Peyer's patch (tissue), 4 donors: Measurements from ENCODE around the gene OSBPL5. TPM values are rescaled to one million over a fixed set of nuclear protein-coding genes. Genes with fewer than 3 reads are reported as not detected.

Experiments
- DNase-seq, 3 donors: peaks; one replicate each; pipeline ENCODE4 v3.0.0-alpha.2; 2017 to 2019
- H3K27ac ChIP-seq, 4 donors: fragments of 200-600 bp; sonication (generic); one replicate each; pipeline ENCODE4 v1.5.1; 2016 to 2019
- H3K27me3 ChIP-seq, 2 donors: fragments of 200-600 bp; sonication (generic); one replicate each; pipeline ENCODE4 v1.5.1; 2019
- H3K36me3 ChIP-seq, 3 donors: fragments of 200-600 bp; sonication (generic); one replicate each; pipeline ENCODE4 v1.5.1; 2016 to 2019
- H3K4me1 ChIP-seq, 4 donors: fragments of 200-600 bp; sonication (generic); one replicate each; pipeline ENCODE4 v1.5.1; 2016 to 2019
- H3K4me3 ChIP-seq, 4 donors: fragments of 200-600 bp; sonication (generic); 1 replicate in 3 of 4; 2 replicates in 1 of 4; pipeline ENCODE4 v1.5.1; 2016 to 2019; ENCODE audit warnings: mild to moderate bottlenecking in 1 of 4
- H3K9me3 ChIP-seq, 4 donors: fragments of 200-600 bp; sonication (generic); one replicate each; pipeline ENCODE4 v1.5.1; 2016 to 2019; ENCODE audit warnings: mild to moderate bottlenecking in 1 of 4
- CTCF ChIP-seq, 6 experiments: fragments of 450-650 bp in 4 of 6; fragments of 200-600 bp in 2 of 6; sonication (generic) in 1 of 6; IDR thresholded peaks; one replicate each; pipeline ENCODE4 v1.5.1; 2017 to 2019; ENCODE audit warnings: antibody characterized with exemption in 6 of 6, mild to moderate bottlenecking in 3 of 6, moderate library complexity in 1 of 6
- POLR2A ChIP-seq, 2 donors: fragments of 450-650 bp; IDR thresholded peaks; one replicate each; pipeline ENCODE4 v1.5.1; 2017; ENCODE audit warnings: antibody characterized with exemption in 2 of 2, mild to moderate bottlenecking in 2 of 2, moderate library complexity in 2 of 2
- total RNA-seq, 4 donors: library from RNA; depleted of rRNA; stranded (reverse); fragments of >200 nt; gene quantifications; one replicate each; pipeline ENCODE4 v1.1.0, GENCODE V29; 2016

The OSBPL5 gene
- total RNA-seq, 4 donors from 2014 or later, result 39.8 to 110 (median 73.2) TPM

DNA sequence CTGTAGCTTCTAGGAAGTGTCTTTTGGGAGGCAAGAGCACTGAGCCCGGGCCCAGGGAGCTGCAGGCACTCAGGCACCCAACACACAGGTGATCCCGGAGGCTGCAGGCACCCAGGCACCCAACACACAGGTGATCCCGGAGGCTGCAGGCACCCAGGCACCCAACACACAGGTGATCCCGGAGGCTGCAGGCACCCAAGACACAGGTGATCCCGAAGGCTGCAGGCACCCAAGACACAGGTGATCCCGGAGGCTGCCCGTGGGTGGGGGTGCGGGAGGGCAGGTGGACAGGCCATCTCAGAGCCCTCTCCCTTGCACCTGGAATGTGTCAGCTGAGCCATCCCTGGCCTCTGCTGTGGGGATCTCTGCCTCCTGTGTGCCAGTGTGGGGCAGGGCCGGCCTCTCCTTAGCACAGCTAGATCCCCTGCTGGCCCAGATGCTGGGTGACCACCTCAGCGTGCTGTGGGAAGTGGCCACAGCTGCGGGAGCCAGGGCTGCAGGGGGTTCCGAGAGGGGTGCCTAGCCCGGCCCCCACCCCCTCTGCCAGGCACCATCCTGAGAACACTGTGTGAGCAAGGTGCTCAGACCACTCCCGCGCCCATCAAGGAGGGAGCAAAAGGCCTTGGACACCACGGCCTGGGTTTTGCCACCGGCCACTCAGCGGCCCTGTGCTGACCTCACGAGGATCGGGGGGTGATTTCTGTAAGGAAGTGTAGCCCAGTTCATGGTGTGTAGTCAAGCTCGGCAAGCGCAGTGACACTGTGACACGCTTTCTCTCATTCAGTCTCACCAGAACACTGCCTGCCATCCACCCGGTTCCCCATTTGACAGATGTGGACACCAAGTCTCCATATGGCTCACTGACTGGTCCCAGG, 39.3 kb upstream of the OSBPL5 start:
- no peak overlapping the region for H3K27ac ChIP-seq
- H3K9me3 ChIP-seq, result no peaks in the 10 kb centered on the region
- H3K27me3 ChIP-seq, result peaks cover 0 to 9% of the 10 kb centered on the region in 2 donors
- H3K36me3 ChIP-seq, result no peaks in the 10 kb centered on the region
- TF ChIP-seq POLR2A (IDR thresholded peaks at IDR 0.05) (no peak), CTCF (IDR thresholded peaks at IDR 0.05) (no peak)
- H3K4me1 ChIP-seq, result peaks cover 0 to 15% (median 0%) of the 10 kb centered on the region in 4 donors
- DNase-seq, result peak in 1 of 3 donors; percentile 14
- no peak overlapping the region for H3K4me3 ChIP-seq

DNA sequence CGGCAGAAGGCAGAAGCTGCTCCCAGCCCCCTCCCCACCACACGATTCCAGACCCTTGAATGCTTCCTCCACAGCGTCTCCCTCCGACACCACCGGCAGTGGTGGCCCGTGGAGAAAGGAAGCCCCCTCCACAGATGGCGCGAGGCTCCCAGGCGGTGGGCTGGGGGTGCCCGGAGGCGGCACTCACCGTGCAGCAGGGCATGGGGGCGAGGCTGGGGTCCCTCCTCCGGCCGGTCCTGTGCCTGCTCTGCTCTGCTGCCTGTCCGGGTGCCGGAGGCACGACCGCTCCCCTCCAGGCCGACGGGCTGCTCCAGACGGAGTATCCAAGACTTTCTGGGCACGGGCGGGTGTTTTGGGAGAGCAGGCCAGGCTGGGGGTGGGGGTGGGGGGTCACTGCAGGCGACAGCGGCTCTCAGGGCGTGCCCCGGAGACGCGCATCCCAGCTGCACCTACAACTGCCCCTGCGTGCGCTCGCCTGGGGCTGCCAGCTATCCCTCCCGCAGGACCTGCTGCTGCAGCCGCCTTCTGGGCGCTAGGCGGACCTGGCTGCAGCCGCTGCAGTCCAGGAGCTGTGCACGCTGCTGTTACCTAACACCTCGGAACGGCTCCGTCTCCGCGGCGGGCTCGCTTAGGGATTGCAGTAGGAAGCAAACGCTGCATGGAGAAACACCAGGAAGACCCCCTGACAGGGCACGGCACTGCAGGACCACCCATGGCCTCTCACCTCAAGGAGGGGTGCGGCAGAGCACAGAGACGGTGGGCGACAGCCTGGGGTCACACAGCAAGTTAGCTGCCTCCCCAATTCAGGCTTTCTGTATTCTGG, 38.3 kb upstream of the OSBPL5 start:
- Histone ChIP-seq H3K27ac (no peak overlapping the region), H3K27me3 (peaks cover 0 to 9% of the 10 kb centered on the region in 2 donors), H3K4me1 (peaks cover 0 to 15% (median 0%) of the 10 kb centered on the region in 4 donors), H3K36me3 (no peaks in the 10 kb centered on the region), H3K4me3 (no peak overlapping the region), H3K9me3 (no peaks in the 10 kb centered on the region)
- TF ChIP-seq POLR2A (IDR thresholded peaks at IDR 0.05), result no peak
- TF ChIP-seq CTCF (IDR thresholded peaks at IDR 0.05), result no peak
- peak in 1 of 3 donors; percentile 48 for DNase-seq

DNA sequence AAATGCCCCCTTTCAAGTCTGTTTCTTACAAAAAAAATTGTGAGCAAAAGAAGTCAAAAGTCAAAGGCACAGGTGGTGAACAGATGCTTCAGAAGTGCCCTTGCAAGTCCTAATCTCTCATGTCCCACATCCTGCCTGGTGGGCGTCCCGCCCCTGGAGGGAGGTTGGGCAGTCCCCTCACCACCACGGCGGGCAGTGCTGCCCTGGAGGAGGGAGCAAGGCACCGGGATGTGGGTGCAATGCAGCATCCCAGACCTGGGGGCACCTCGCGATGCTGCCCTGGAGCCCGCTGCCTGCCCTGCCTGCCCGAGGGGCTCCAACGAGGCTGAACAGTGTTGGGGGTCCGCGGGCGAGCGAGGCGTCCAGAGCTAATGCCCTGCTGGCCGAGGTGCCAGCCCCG, 37.6 kb upstream of the OSBPL5 start:
- Histone ChIP-seq H3K9me3 (no peaks in the 10 kb centered on the region), H3K36me3 (no peaks in the 10 kb centered on the region), H3K4me3 (no peak overlapping the region), H3K4me1 (peaks cover 0 to 15% (median 0%) of the 10 kb centered on the region in 4 donors), H3K27ac (no peak overlapping the region), H3K27me3 (peaks cover 0 to 9% of the 10 kb centered on the region in 2 donors)
- DNase-seq, result peak in 1 of 3 donors; percentile 42
- TF ChIP-seq POLR2A (IDR thresholded peaks at IDR 0.05) (no peak), CTCF (IDR thresholded peaks at IDR 0.05) (no peak)

DNA sequence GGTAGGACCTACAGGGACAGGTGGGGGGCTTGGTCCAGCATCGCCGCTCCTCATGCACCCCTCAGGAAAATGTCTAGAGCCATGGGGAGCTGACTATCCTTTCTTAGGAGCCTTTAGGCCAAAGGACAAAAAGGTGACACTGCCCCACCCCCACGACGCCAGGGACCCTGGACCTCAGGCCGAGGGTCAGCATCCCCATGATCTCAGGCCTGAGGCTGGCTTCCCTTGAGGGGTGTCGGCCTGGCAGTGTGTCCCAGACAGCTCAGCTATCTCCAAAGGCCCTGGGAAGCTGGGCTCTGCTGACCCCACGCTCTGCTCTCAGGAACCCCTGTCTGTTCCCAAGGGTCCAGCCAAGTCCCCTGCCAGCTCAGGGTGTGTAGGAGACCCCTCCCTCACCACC, 37.2 kb upstream of the OSBPL5 start:
- Histone ChIP-seq H3K9me3 (no peaks in the 10 kb centered on the region), H3K4me3 (no peak overlapping the region), H3K27me3 (peaks cover 0 to 9% of the 10 kb centered on the region in 2 donors), H3K4me1 (peaks cover 0 to 15% (median 0%) of the 10 kb centered on the region in 4 donors), H3K36me3 (no peaks in the 10 kb centered on the region), H3K27ac (no peak overlapping the region)
- DNase-seq, result peak in 1 of 3 donors; percentile 26
- TF ChIP-seq POLR2A (IDR thresholded peaks at IDR 0.05) (no peak), CTCF (IDR thresholded peaks at IDR 0.05) (no peak)

DNA sequence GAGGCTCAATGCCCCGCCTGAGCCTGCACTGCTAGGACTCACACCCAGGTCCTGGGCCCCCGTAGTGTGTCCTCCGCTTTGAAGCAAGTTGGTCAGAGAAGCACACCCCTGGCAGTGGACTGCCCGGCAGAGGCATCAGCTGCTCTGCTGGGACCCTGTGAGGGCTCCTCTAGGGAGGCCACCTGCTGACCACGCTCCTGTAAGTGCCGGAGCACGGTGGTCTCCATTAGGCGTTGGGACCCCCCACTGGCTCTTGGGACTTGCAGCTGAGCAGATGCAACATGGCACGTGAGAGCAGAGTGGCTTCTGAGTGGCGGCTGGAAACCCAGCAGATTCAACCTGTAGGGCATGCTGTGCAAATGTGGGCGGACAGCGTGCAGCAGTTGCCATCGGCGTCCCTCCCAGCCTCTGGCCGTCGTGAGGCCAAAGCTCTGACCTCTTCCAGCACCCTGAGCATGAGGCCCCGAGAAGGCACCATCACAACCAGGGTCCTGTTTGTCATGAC, 36.6 kb upstream of the OSBPL5 start:
- no peaks in the 10 kb centered on the region for H3K9me3 ChIP-seq
- H3K27me3 ChIP-seq, result peaks cover 0 to 9% of the 10 kb centered on the region in 2 donors
- no peak overlapping the region for H3K4me3 ChIP-seq
- no peak for TF ChIP-seq CTCF (IDR thresholded peaks at IDR 0.05)
- no peak for TF ChIP-seq POLR2A (IDR thresholded peaks at IDR 0.05)
- H3K36me3 ChIP-seq, result no peaks in the 10 kb centered on the region
- peak in 1 of 3 donors; percentile 43 for DNase-seq
- H3K4me1 ChIP-seq, result peaks cover 0 to 15% (median 0%) of the 10 kb centered on the region in 4 donors
- H3K27ac ChIP-seq, result no peak overlapping the region
